Transverse colon (tissue), 4 donors: Measurements from ENCODE around the gene GPER1. TPM values are rescaled to one million over a fixed set of nuclear protein-coding genes. Genes with fewer than 3 reads are reported as not detected.
A peak's percentile ranks its signal among the peaks of the same experiment; 100 is the strongest.

Experiments
- DNase-seq: peaks from one replicate; pipeline ENCODE4 v3.0.0-alpha.2; 2019
- H3K27ac ChIP-seq, 4 donors: fragments of 200-600 bp; sonication (generic); 2 replicates each; pipeline ENCODE4 v1.5.1; 2016 to 2018; ENCODE audit warnings: inconsistent platforms in 4 of 4
- H3K27me3 ChIP-seq: fragments of 200-600 bp; sonication (generic); 2 replicates; pipeline ENCODE4 v1.5.1; 2017; ENCODE audit warnings: inconsistent platforms
- H3K36me3 ChIP-seq, 4 donors: fragments of 200-600 bp; sonication (generic); 2 replicates each; pipeline ENCODE4 v1.5.1; 2017 to 2019; ENCODE audit warnings: inconsistent platforms in 4 of 4
- H3K4me1 ChIP-seq, 4 donors: fragments of 200-600 bp; sonication (generic); 2 replicates each; pipeline ENCODE4 v1.5.1; 2017 to 2020; ENCODE audit warnings: inconsistent platforms in 4 of 4
- H3K4me3 ChIP-seq, 4 donors: fragments of 200-600 bp; sonication (generic); 1 replicate in 1 of 4; 2 replicates in 3 of 4; pipeline versions ENCODE4 v1.5.1 to v1.6.1; 2017 to 2019; ENCODE audit warnings: inconsistent platforms in 4 of 4
- H3K9me3 ChIP-seq, 2 donors: fragments of 200-600 bp; sonication (generic); 2 replicates each; pipeline ENCODE4 v1.5.1; 2017 to 2019; ENCODE audit warnings: inconsistent platforms in 2 of 2
- CTCF ChIP-seq, 5 experiments: fragments of 200-600 bp in 3 of 5; fragments of 450-650 bp in 2 of 5; sonication (generic) in 3 of 5; IDR thresholded peaks; 1 replicate in 2 of 5; 2 replicates in 3 of 5; pipeline ENCODE4 v1.5.1; 2016 to 2017; ENCODE audit warnings: antibody characterized with exemption in 5 of 5, inconsistent platforms in 3 of 5, mild to moderate bottlenecking in 2 of 5, moderate library complexity in 1 of 5
- EP300 ChIP-seq: sonication (generic); formaldehyde crosslinking; IDR thresholded peaks from one replicate; pipeline ENCODE4 v1.6.1; 2017; ENCODE audit warnings: antibody characterized with exemption, low read depth
- POLR2A ChIP-seq: fragments of 450-650 bp; IDR thresholded peaks from one replicate; pipeline ENCODE4 v1.6.1; 2016; ENCODE audit warnings: antibody characterized with exemption, mild to moderate bottlenecking, moderate library complexity
- POLR2AphosphoS5 ChIP-seq, 3 donors: sonication (generic); formaldehyde crosslinking; IDR thresholded peaks; one replicate each; pipeline ENCODE4 v1.6.1; 2016; ENCODE audit warnings: antibody characterized with exemption in 3 of 3
- WGBS, 2 donors: methylation state at CpG; one replicate each; pipeline ENCODE4 v1.1.5; 2018; ENCODE audit warnings: low coverage in 1 of 2; 5-methylcytosine and 5-hydroxymethylcytosine counted together
- in situ Hi-C, 4 donors: fragments of 200-750 bp; cut with MboI; loops; one replicate each; pipeline versions ENCODE4 v1.15.0 to v1.15.1; 2017; ENCODE audit warnings: low sequenced_read_pairs in 3 of 4, low pct_ligation_motif_present in 1 of 4, low pct_unique_long_range_greater_than_20kb in 1 of 4
- intact Hi-C: fragments of 100-400 bp; cut with DNase I; formaldehyde crosslinking; loops from one replicate; pipeline ENCODE4 v1.15.1; 2023; ENCODE audit warnings: low total_unique reads
- total RNA-seq, 4 donors: library from RNA; depleted of rRNA; stranded (reverse); fragments of >200 nt; gene quantifications; one replicate each; pipeline ENCODE4 v1.1.0, GENCODE V29; 2016

Gene GPER1
- total RNA-seq, 4 donors from 2014 or later: 2.2 to 33.7 (median 11.7) TPM

DNA sequence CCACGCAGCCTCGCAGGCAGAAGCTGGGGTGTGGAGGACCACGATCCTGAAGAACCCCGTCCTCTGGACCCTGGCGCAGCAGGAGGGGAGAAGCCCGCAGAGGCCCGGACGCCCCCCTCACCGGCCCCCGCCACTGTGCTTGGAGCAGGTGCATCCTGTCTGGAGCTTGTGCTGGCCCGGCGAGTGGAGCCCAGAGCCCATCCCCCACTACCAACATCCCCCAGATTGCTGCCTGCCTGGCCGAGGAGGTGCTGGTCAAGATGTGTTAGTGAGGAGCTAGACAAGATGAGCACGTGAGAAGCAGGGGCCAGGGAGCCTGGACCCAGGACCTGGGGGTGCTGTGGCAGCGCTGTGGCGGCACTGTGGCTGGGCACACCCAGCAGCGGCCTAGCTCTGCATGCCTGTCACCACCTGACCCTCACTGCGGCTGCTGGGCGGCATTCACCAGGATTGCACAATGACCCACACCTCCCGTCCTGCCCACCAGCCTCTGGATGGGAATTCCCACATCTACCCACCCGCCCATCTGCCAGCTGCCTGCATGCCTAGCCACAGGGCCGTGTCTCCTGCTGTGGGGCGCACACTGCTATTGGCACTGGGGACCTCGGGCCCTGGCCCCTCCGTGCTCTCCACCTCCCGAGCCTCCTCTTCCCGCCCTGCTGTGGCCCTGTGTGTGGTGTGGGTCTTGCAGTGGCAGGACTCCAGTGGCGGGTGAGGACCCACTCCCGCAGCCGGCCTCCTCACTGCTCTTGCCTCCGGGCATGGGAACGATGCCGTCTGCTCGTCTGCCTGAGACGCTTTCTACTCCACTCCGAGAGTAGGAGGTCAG, 31.7 kb upstream of the GPER1 start:
- TF ChIP-seq POLR2A (no peak), POLR2AphosphoS5 (IDR thresholded peaks at IDR 0.05) (no peak), EP300 (no peak), CTCF (IDR thresholded peaks at IDR 0.05) (no peak)
- H3K4me3 ChIP-seq: peak overlapping the region in 1 of 4 donors; percentile 37

DNA sequence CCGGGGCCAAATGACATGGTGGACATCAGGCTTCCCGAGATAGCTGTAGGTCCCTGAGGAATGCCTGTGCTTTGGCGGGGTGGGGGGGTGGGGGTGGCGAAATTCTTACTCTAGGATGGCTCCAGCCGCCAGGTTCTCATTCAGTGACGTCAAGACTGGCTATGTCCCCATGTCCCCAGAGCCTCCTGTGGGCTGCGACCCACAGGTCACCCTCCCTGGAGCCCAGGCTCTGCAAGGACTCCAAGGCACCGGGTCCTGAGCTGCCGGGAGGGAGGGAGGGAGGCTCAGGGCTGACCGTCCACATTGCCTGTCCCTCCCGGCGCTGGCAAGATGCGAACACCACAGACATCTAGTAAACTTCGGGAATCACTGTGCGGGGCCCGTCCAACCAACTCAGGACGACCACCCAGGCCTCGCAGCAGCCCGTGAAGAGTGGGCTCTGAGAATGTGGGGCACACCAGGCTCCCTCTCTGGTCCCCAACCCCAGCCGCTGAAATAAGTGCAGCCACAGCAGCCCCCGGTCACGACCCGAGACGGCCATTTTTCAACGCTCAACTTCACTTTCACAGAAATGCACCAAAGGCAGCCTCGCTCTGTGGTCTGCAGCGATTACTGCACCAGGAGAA, 31.0 kb upstream of the GPER1 start:
- TF ChIP-seq EP300: no peak
- no peak for TF ChIP-seq POLR2AphosphoS5 (IDR thresholded peaks at IDR 0.05)
- no peak for TF ChIP-seq CTCF (IDR thresholded peaks at IDR 0.05)
- no peak for TF ChIP-seq POLR2A
- Histone ChIP-seq H3K9me3 (no peaks in the 10 kb centered on the region), H3K27me3 (no peaks in the 10 kb centered on the region), H3K36me3 (no peaks in the 10 kb centered on the region), H3K4me1 (peaks cover 7 to 49% (median 19%) of the 10 kb centered on the region in 4 donors), H3K27ac (no peak overlapping the region), H3K4me3 (no peak overlapping the region)
- intact Hi-C loops (no loop called here), in situ Hi-C loops (no loop called here)
- no peak for DNase-seq
- 92% methylated on average over 22 of the region's 27 CpGs; no CpG with 5 or more reads in 1 of the 2 donors for WGBS, 2 donors

More for the DNA sequence above, 31.7 kb upstream of the GPER1 start:
- Histone ChIP-seq H3K9me3 (no peaks in the 10 kb centered on the region), H3K27me3 (no peaks in the 10 kb centered on the region), H3K4me1 (peaks cover 7 to 56% (median 19%) of the 10 kb centered on the region in 4 donors), H3K27ac (peak overlapping the region; percentile 54 to 85 (median 57)), H3K36me3 (no peaks in the 10 kb centered on the region)
- in situ Hi-C loops: no loop called here
- intact Hi-C loops: no loop called here
- DNase-seq: no peak
- WGBS, 2 donors: 81% methylated on average over 18 of the region's 36 CpGs; no CpG with 5 or more reads in 1 of the 2 donors

- Histone ChIP-seq H3K27me3 (no peaks in the 10 kb centered on the region), H3K9me3 (no peaks in the 10 kb centered on the region), H3K27ac (no peak overlapping the region), H3K4me3 (no peak overlapping the region), H3K36me3 (no peaks in the 10 kb centered on the region), H3K4me1 (peaks cover 7 to 41% (median 19%) of the 10 kb centered on the region in 4 donors)
- 94% methylated on average over 61 of the region's 62 CpGs; no CpG with 5 or more reads in 1 of the 2 donors for WGBS, 2 donors
- in situ Hi-C loops (no loop called here), intact Hi-C loops (no loop called here)
- DNase-seq: no peak
- no peak for TF ChIP-seq EP300
- TF ChIP-seq POLR2AphosphoS5 (IDR thresholded peaks at IDR 0.05): no peak
- no peak for TF ChIP-seq CTCF (IDR thresholded peaks at IDR 0.05)
- TF ChIP-seq POLR2A: no peak
These were observed 30.3 kb upstream of the GPER1 start for GRCh38 chr7:1057416-1058291.

GRCh38 chr7:1058311-1058710, 29.6 kb upstream of the GPER1 start:
- in situ Hi-C loops (no loop called here), intact Hi-C loops (no loop called here)
- peak overlapping the region in 1 of 4 donors; percentile 39 for H3K27ac ChIP-seq
- 79% methylated on average over 13 of the region's 13 CpGs; no CpG with 5 or more reads in 1 of the 2 donors for WGBS, 2 donors
- H3K9me3 ChIP-seq: no peaks in the 10 kb centered on the region
- H3K36me3 ChIP-seq: no peaks in the 10 kb centered on the region
- H3K4me3 ChIP-seq: no peak overlapping the region
- TF ChIP-seq EP300 (no peak), POLR2A (no peak), CTCF (IDR thresholded peaks at IDR 0.05) (no peak), POLR2AphosphoS5 (IDR thresholded peaks at IDR 0.05) (no peak)
- DNase-seq: no peak
- peaks cover 7 to 35% (median 19%) of the 10 kb centered on the region in 4 donors for H3K4me1 ChIP-seq
- H3K27me3 ChIP-seq: no peaks in the 10 kb centered on the region
